Bronchial epithelial cell (primary cell): ENCODE data around the gene JAZF1. TPM values are rescaled to one million over a fixed set of nuclear protein-coding genes. Genes with fewer than 3 reads are reported as not detected.

Experiments
- DNase-seq: peaks from one replicate; pipeline ENCODE4 v3.0.0-alpha.2; 2010; ENCODE audit warnings: low read depth
- FAIRE-seq: peaks from 2 replicates; lab custom pipeline; 2011; peaks lifted over from hg19 to GRCh38; lab: Jason Lieb, UNC
- H3K27me3 ChIP-seq: 2 replicates; pipeline ENCODE4 v1.5.1; 2011; ENCODE audit warnings: low read length; ENCODE audit not compliant: control insufficient read depth, insufficient read depth
- H3K36me3 ChIP-seq: 2 replicates; pipeline ENCODE4 v1.5.1; 2011; ENCODE audit warnings: low read length; ENCODE audit not compliant: control insufficient read depth, insufficient read depth
- H3K4me3 ChIP-seq: 2 replicates; pipeline ENCODE4 v1.5.1; 2011; ENCODE audit warnings: mild to moderate bottlenecking, low read depth, low read length, control low read depth
- CTCF ChIP-seq: IDR thresholded peaks from 2 replicates; pipeline ENCODE4 v1.5.1; 2011; ENCODE audit warnings: mild to moderate bottlenecking, moderate library complexity, low read length, control low read depth, inconsistent platforms; ENCODE audit not compliant: insufficient read depth, severe bottlenecking
- total RNA-seq: library from RNA; depleted of rRNA; stranded (reverse); fragments of >200 nt; gene quantifications from 2 replicates; pipeline ENCODE4 v1.2.1, GENCODE V29; 2014

Gene JAZF1
- total RNA-seq, 1 donor from 2014 or later = 1.1 TPM

- no peak for FAIRE-seq
- DNase-seq = peak; percentile 10
- TF ChIP-seq CTCF = no peak
- no peaks in the 10 kb centered on the region for H3K27me3 ChIP-seq
- no peaks in the 10 kb centered on the region for H3K36me3 ChIP-seq
- no peak overlapping the region for H3K4me3 ChIP-seq
Observed at GRCh38 chr7:27999829-28000228, 180.8 kb downstream of the JAZF1 start.

- Histone ChIP-seq H3K27me3 (no peaks in the 10 kb centered on the region), H3K4me3 (no peak overlapping the region), H3K36me3 (no peaks in the 10 kb centered on the region)
- no peak for DNase-seq
- no peak for FAIRE-seq
- TF ChIP-seq CTCF = no peak
Observed at GRCh38 chr7:27998382-27998781, 182.2 kb downstream of the JAZF1 start.

GRCh38 chr7:27997188-27997707 lies 183.3 kb downstream of the JAZF1 start:
- TF ChIP-seq CTCF = no peak

GRCh38 chr7:27996141-27996540 lies 184.5 kb downstream of the JAZF1 start:
- Histone ChIP-seq H3K4me3 (no peak overlapping the region), H3K36me3 (no peaks in the 10 kb centered on the region), H3K27me3 (no peaks in the 10 kb centered on the region)
- FAIRE-seq (no peak), DNase-seq (no peak)
- TF ChIP-seq CTCF = no peak

More at GRCh38 chr7:27997188-27997707, 183.3 kb downstream of the JAZF1 start:
- Histone ChIP-seq H3K36me3 (no peaks in the 10 kb centered on the region), H3K27me3 (no peaks in the 10 kb centered on the region), H3K4me3 (no peak overlapping the region)
- DNase-seq = no peak
- no peak for FAIRE-seq

- Histone ChIP-seq H3K36me3 (no peaks in the 10 kb centered on the region), H3K4me3 (no peak overlapping the region), H3K27me3 (no peaks in the 10 kb centered on the region)
- no peak for FAIRE-seq
- no peak for DNase-seq
- TF ChIP-seq CTCF = no peak
Observed at GRCh38 chr7:27995228-27995627, 185.4 kb downstream of the JAZF1 start.

- FAIRE-seq (no peak), DNase-seq (no peak)
- no peak for TF ChIP-seq CTCF
- Histone ChIP-seq H3K4me3 (no peak overlapping the region), H3K36me3 (no peaks in the 10 kb centered on the region), H3K27me3 (no peaks in the 10 kb centered on the region)
Observed at GRCh38 chr7:27994639-27995038, 186.0 kb downstream of the JAZF1 start.
